HG03064 (cell line): ENCODE results near the gene CLDN19.
"Not testable (repeated sequence)": the region's sequence is repeated elsewhere in the genome, so short reads cannot be mapped to it uniquely, and the experiment has no call there.

Source experiments
- ATAC-seq: cut with Tn5 transposase; IDR thresholded peaks from one replicate; pipeline ENCODE4 v1.9.1; 2021; ENCODE audit warnings: low read depth; ENCODE audit not compliant: unreplicated experiment

CLDN19 gene

DNA sequence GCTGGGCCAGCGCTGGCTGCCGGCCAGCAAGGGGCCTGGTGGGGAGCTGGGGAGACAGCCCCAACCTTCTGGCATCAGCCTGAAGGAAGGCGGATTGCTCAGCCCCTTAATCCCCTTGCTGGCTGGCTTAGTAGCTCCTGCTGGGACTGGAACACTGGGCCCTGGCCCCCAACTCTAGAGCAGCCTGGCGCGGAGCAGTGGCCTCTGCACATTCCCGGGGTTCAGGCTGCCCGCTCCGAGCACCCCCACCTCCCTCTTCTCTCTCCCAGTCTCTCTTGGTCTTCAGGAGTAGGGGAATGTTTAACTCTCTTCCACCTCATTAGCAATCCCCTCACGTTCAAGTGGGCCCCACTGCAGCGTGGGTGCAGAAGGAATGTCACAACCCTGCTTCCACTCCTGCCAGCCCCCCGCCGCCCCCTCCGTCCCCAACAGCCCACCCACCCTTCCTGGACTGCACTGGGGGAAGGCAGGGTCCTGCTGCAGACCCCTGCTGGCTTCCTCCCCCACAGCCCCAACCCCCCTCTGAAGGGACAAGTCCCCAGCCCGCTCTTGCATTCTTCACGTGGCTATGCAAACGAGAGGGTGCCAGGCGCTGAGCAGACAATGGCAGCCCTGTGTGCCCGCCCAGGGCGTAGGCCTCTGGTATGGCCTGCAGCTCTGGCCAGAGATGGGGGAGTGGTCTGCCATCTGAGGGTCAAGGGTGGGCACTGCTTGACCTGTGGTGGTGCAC lies 980 bp upstream of the CLDN19 start:
- no peak for ATAC-seq

DNA sequence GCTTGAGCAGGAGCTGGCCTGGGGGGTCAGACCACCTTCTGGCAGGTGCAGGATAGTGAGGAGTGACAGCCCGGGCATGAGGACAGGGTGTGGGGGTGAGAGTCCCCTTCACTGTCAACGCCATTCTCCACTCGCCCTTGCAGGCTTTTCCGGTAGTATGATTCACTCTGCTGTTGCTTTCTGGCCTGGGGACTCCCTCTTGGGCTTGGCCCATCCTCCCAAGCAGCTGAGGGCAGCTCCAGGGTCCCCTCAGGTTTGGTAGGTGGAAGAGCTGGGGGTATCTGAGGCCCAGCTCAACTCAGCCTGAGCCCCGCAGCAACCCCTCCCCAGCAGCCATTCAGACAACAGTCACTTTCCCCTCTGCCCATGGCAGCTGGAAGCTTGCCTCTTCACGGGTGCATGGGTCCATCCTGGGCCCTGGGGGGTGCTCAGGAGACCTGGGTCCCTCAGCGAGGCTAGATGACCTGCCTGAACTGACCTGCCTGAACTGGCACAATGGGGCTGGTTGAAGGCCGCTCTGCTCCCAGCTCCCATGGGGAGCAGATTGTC lies 1.3 kb downstream of the CLDN19 start:
- no peak for ATAC-seq

DNA sequence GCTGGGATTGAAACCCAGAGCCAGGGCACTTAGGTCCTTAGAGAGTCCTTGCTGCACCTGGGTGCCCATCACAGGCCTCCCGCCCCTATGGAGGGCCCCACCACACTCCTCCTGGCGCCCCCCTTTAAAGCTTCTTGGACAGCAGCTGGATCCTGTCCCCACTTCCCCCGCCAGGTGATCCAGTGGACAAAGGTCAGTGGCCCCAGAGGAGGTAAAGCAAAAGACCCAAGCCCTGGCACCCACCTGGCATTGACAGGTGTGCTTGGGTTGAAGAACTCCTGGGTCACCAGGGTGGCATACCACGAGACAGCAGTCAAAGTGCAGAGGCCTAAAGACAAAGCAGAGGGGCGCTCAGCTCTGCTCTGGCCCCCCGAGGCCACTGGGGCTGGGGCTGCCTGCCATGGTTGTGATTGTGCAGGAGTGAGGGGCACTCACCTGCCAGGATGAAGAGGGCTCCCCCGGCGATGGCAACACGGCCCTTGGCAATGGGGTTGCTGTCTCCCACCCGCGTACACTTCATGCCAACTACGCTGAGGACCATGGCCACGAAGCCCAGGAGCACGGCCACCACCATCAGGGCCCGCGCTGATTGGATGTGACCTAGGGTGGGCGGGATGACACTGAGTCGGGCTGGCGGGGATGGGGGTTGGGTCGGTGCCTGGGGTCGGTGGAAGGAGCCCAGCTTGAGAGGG lies 1.9 kb downstream of the CLDN19 start:
- ATAC-seq = no peak

DNA sequence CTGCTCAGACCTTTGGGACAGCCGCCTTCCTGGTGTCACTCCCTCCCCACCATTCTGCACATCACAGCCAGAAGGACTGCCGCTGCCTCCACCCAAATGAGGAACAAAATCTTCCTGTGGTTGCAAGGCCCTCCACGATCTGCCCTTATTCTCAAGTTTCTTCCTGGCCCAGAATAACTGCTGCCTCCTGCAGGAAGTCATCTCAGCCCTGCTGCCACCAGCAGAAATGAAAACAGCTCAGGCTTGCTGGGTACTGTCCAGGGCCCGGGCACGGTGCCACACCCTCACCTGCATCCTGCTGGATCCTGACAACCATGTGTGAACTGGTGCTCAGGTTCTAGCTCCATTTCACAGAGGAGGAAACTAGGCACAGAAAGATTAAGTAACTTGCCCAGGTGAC lies 2.8 kb downstream of the CLDN19 start:
- no peak for ATAC-seq

DNA sequence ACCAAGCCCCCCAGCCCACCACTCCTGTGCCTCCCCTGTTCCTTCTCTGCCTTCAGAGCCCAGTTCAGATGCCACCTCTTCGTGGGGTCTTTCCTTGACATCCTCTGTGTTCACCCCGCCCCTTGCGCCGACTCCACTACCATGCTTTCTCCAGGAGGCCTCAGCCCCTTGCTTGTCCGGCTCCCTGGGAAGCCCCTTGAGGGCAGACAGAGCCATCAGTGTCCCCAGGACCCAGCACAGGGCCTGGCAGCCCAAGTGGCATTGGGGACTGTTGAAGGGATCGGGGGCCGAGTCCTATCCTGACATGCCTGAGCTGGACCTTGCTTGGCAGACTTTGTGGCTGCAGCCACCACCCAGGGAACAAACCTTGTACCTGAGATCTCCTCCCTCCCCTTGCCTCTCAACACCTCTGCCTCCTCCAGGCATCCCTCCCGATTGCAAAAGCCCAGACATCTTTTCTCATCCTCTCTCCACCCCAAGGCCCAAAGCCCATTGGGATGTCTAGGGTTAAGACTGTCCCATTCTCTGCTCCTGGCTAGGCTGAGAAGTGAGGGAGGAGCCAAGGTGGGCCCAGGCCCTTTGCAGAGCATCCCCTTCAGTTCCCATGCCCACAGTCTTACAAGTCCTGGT lies 3.4 kb downstream of the CLDN19 start:
- ATAC-seq = no peak

DNA sequence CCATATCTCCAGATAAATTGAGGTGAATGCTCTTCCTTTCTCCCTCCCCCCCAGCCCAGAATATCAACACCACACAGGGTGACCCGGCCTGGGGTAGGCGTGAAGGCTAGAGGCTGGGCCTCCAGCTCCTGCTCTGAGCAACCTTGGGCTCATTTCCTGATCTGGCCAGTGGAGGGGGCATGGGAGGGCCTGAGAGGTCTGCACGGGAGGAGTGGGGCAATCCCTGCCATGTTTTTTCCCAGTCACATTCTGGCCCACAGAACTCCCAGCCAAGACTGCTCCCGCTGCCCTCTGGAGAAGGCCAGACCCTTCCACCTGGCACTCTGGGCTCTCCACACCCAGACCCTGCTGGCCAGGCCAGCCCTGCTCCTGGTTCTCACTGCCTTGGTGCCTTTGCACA lies 3.9 kb downstream of the CLDN19 start:
- ATAC-seq = no peak

DNA sequence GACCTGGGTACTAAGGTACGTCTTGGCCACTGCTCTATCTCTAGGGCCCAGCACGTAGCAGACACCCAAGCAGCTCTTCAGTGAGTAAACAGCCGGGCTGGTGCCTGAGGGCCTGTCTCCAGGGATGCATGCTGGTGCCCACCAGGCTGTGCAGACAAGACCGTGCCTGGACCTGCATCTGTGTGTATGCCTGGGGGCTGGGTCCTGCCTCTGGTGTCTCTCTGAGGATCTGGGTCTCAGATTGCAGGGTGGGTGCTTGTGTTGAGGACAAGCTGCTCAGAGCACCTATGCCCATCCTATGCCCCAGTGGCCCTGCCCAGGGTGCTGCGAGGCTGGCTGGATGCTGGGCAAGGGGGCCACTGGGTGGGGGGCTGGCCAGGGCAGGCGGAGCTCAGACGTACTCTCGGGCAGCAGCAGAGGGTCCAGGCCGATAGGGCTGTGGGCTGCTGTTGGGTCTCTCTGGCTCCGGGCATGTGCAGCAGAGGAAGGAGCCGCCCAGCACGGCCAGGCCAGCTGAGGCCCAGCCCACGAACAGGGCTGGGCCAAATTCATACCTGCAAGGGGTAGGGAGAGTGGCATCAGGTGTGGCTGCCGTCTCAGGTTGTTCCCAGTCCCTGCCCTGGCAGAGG lies 4.4 kb downstream of the CLDN19 start:
- no peak for ATAC-seq

DNA sequence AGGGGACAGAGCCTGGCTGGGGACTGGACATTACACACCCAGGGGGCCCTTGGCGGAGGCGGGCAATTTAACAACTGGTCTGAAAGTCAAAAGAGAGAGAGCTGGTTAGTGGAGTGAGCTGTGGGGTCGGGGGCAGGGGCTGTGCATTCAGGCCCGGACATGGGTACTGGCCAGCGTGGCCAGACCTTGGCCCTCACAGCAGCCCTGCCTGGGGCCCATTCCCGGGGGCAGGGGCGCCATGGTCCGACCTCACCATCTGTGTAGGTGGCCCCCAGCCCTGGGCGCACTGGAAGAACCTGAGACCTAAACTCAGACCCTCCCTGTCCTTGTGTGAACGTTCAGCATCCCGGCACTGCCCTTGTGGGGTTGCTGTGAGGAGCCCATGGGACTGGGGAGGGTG lies 5.0 kb downstream of the CLDN19 start:
- ATAC-seq = no peak

DNA sequence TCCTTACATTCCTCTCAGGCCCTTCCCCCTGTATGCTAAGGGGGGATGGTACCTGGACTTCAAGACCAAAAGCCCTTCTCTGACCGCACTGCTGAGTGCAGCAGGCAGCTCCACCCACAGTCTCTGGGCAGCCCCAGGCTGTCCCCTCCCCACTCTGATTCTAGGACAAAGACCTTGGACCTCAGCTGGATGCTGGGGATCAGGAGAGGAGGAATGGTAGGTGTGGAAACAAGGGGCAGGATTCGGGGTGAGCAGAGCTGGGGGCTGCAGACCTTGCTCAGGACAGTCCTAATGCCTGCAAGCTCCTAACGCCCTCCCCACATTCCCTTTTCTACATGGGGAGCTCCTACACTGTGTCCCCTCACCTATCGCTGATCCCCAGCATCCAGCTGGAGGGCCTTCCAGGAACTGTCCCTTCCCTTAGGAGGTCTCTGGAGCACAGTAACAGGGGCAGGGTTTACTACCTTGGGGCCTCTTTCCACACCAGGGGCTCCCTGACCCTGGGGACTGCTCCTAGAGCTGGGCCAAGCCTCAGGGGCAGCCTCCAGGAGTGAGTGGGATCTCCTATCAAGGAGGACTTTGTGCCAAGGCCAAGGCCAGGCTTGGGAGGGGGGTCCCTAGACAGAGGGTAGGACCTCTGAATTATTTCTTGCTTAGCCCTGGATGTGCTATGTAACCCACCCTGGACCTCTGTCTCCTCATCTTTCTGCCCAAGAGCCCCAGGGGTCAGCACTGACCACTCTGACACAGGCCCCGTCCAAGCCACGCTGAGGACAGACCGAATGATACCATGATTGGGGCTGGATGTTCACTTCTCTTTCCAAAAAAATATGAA lies 5.6 kb downstream of the CLDN19 start:
- no peak for ATAC-seq

DNA sequence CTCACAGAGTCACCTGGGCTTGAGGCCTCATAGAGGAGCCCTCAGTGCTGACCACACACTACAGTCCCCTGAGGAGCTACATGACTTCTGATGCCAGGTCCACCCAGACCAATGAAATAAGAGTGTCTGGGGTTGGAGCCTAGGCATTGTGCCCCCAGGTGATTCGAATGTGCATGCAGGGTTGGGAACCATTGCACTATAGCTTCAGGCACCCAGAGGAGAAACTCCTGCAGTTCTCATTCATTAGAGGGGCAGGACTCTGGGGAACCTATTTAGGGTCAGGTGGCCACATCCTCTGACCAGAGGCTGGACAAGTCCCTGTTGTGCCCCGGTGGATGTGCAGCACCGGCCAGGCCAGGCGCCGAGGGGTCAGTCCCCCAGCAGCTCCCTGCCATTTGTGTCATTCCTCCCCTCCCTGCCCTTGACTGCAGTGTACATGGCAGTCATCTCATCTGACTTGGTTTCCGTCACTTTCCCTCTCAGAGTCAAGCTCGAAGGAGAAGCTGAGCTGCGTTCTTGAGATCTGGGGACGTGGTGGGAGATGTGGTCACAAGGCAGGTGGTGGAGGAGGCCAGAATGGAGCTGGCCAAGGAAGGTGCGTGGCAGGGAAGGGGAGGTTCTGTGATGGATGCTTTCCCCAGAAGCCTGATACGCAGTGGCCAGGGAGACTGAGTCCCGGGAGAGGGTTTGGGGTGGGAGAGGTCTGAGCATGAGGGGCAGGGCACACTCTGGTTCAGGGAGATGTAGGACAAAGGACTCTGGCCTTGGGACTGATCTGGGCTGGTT lies 6.4 kb downstream of the CLDN19 start:
- ATAC-seq = no peak

DNA sequence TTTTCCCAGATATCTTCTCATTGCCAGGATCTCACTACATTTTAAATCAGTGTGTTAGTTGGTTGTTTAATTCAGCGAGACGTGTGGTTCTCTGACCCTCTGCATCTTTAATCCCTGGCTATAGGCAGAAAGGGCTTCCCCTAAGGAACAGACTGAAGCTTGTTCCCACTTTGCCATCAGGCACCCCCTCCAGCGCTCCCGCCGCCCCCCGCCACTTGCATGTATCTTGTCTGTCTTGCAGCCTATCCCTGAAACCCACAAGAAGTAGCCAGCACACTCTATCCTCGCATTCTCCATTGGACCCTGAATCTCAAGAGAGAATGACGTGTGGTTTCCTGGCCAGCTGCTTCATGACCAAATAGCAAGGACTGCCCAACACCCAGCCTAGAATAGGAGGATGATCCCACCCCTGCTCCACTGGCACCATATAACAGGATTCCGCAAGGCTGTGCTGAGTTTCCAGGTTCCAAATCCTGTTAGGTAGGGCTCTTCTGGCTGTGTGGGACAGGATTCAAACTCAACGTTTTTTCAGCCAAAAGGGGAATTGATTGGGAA lies 7.8 kb downstream of the CLDN19 start:
- ATAC-seq = no peak

DNA sequence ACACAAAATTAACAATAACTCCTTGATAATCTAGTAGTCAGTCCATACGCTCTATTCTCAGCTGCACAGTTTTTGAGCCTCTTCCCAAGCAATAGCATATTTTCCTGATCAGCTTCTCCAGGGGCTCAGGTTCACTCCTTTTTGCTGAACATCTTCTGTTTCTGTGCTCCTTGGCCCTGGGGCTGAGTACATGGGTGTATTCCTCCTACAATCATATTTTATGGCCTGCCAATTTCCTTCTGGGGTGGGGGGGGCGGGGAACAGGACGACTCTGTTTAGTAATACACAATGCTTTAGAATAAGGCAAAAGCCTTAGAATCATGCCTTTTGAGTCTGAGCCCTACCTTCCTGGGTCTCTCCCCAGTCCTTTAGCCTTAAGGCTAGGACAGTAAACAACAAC lies 8.5 kb downstream of the CLDN19 start:
- no peak for ATAC-seq

DNA sequence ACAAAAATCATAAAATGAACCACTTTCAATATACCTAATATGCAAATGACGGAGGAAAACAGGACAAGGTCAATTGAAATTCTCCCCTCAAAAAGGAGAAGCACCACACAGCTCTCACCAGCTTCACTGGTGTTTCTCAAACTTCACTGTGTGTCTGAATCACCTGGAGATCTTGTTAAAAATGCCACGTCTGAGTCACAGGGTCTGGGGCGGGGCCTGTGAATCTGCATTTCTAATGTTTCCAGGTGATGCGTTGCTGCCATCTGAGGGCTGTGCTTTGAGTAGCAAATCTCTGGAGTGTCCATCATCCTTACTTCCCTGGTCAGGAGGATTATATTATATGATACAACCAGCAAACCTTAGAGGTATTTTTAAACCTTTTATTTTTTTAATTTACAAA lies 9.0 kb downstream of the CLDN19 start:
- ATAC-seq = no peak

DNA sequence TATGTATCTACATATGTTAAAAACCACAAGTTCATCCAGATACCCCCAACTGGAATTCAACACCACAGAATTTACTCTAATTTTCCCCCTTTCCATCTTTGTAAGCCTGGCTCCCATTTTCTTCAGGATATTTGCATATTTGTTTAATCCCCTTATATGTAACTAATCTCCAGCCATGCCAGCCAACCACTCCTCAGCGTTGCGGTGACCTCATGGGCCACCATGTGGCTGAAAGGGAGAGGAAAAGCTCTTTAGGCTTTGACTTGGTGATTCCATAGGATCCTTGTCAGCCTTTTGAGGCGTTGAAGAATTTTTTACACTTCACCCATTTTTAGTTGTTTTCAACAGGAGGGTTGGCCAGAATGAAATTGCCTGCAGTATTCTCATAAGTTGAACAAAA lies 10.0 kb downstream of the CLDN19 start:
- ATAC-seq = no peak

DNA sequence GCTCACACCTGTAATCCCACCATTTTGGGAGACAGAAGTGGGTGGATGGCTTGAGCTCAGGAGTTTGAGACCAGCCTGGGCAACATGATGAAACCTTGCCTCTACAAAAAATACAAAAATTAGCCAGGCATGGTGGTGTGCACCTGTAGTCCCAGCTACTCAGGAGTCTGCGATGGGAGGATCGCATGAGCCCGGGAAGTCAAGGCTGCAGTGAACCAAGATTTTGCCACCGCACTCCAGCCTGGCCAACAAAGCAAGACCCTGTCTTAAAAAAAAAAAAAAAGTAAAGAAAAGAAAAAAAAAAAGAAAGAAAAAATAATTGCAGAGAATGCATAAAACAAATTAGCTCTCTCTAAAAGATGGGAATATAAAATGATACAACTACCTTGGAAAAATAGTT lies 14.2 kb downstream of the CLDN19 start:
- not testable (repeated sequence) for ATAC-seq

DNA sequence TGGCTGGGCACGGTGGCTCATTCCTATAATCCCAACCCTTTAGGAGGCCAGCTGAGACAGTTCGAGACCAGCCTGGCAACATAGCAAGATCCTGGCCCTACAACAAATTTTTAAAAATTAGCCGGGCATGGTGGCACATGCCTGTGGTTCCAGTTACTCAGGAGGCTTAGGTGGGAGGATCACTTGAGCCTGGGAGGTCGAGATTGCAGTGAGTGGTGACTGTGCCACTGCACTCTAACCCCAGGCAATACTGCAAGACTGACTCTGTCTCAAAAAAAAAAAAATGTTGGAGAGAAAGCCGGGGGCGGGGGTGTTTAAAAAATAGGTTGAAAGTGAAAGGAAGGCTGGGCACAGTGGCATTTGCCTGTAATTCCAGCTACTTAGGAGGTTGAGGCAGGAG lies 16.5 kb downstream of the CLDN19 start:
- ATAC-seq = no peak

DNA sequence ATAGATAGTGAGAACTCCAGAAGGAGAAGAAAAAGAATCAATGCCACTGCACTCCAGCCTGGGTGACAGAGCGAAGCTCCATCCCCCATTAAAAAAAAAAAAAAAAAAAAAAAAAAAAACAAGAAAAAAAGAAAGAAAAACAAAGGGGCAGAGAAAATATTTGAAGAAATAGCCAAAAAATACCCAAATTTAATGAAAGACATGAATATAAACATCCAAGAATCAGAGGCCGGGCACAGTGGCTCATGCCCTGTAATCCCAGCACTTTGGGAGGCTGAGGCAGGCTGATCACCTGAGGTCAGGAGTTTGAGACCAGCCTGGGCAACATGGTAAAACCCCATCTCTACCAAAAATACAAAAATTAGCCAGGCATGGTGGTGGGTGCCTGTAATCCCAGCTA lies 17.6 kb downstream of the CLDN19 start:
- not testable (repeated sequence) for ATAC-seq

DNA sequence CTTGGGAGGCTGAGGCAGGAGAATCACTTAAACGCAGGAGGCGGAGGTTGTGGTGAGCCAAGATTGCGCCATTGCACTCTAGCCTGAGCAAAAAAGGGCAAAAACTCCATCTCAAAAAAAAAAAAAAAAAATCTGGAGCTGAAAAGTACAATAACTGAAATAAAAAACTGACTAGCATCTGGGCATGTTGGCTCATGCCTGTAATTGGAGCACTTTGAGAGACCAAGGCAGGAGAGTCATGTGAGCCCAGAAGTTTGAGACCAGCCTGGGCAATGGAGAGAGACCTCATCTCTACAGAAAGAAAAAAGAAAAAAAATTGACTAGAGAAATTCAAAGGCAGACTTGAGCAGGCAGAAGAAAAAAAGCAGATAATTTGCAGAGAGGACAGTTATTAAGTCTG lies 18.1 kb downstream of the CLDN19 start:
- ATAC-seq = no peak

DNA sequence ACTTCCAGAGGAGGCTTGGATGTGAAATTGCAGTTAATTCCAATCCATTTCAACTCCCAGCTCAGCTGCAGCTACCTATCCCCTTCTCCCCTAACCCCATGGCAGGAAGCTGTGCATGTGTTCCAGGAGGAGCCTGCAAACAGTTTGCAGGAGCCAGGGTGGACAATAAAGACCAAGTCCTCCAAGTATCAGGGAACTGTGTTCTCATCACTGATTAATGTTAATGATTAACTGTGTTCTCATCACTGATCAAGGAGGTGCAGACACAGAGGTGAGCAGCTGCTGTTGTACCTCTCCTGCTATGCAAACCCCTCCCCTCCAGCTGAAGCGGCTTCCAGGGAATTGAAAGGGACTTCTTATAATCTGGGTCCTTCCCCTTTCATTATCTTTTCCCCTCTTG lies 19.2 kb downstream of the CLDN19 start:
- no peak for ATAC-seq
